GOT3 (cell line): ENCODE measurements around the gene SEC22A.

Experiments
- DNase-seq: peaks from one replicate; lab custom pipeline; 2025; ENCODE audit warnings: mixed read lengths; lab: John Stamatoyannopoulos, UW

The SEC22A gene, protein sequence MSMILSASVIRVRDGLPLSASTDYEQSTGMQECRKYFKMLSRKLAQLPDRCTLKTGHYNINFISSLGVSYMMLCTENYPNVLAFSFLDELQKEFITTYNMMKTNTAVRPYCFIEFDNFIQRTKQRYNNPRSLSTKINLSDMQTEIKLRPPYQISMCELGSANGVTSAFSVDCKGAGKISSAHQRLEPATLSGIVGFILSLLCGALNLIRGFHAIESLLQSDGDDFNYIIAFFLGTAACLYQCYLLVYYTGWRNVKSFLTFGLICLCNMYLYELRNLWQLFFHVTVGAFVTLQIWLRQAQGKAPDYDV

DNA sequence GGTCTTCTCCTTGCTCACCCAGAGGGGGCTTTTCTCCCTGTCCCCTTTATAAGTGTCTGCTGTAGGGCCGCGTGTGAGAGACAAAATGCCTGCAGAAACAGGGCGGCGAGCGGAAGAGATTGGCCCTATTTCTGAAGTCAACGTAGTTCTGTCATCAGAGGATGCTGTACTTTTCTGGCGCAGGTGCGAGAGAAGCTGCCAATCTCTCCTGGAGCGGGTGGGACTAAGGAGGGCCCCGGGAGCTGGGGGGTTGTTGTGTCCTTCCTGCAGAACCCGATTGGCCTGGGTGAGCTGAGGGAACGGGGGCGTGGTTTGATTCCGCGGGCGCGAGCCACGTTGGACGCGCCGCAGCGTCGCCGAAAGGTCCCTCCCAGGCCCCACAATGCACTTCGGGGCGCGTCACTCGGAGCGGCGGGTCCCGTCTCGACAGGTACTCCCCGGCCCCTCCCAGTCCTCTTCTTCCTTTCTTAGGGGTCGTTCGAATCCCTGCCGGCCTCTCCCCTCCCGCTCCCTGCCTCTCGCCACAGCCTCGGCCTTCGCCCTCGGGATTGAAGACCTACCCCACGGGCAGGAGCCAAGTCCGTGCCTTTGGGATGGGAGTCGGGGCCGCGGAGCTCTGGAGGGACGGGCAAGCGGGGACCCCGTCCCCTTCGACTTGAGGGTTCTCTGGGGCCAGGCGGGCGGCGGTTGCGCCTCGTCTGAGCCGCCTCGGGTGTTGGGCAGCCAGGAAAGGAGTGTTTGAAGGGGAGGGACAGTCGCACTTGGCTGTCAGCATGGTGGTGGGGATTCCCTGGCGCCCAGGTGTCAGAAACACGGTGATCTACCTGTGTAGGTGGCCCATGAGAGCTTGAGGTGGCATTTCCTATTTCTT lies at the start of gene SEC22A:
Gene SEC22A, plus strand, starts transcription at position 387 of the 871 bp plus-strand sequence. CDS start 7,275 bp downstream, outside the sequence.
- DNase-seq = peak; percentile 62

DNA sequence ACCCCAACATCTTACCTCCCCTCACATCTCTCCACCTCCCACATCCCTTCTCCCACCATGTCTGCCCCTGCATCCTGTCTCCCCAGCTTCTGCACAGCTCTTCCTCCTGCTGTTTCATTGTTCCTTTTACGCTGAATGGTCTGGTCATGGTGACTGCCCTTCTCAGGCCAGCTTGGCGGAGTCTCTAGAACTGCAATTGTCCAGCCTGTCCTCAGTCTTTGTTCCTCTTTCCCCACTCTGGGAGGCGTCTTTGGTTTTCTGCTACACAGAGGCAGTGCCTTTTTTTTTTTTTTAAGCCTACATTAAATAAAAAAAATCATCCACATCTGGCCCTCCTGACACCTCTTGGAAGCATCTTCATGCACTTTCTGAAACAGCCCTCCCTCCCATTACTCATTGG lies 49.1 kb upstream of the SEC22A start:
- DNase-seq = no peak

DNA sequence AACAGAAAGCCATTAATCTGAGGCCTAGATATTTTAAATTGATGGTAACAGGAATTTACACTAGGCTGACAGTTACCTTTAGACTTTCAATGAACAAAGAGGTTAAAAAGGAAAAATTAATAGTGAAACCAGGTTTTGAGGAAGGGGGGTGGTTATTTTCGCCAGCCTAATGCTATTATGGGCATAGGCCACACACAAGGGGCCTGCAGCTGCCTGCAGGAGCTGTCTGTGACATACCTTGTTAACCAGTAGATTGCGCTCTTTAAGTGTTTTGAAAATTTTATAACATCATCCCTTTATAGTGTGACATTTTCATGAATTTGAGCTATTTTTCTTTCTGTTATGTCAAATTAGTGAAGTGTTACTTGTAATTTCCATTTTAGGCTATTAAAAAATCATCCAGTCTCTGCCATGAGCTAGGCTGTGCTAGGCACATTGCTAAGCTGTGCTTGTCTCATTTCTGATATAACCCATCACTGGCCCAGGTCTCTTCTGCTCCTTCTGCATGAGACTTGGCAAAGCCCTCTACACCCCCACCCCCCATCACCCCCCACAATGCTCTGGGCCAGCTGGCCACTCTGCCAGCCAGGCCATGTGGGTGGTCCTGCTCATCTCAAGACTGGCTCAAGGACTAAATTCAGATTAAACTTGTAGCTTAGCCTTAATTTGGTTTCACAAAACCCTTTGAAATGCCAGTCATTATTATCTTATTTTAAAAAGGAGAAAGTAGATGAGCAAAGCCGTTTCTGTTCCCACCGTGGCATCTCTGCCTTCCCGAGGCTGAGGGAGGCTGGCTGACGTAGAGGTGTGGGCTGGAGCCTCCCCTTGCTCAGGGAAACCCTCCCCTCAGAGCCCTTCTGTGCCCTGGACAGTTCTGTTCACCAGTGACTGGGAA lies 48.4 kb upstream of the SEC22A start:
- no peak for DNase-seq

DNA sequence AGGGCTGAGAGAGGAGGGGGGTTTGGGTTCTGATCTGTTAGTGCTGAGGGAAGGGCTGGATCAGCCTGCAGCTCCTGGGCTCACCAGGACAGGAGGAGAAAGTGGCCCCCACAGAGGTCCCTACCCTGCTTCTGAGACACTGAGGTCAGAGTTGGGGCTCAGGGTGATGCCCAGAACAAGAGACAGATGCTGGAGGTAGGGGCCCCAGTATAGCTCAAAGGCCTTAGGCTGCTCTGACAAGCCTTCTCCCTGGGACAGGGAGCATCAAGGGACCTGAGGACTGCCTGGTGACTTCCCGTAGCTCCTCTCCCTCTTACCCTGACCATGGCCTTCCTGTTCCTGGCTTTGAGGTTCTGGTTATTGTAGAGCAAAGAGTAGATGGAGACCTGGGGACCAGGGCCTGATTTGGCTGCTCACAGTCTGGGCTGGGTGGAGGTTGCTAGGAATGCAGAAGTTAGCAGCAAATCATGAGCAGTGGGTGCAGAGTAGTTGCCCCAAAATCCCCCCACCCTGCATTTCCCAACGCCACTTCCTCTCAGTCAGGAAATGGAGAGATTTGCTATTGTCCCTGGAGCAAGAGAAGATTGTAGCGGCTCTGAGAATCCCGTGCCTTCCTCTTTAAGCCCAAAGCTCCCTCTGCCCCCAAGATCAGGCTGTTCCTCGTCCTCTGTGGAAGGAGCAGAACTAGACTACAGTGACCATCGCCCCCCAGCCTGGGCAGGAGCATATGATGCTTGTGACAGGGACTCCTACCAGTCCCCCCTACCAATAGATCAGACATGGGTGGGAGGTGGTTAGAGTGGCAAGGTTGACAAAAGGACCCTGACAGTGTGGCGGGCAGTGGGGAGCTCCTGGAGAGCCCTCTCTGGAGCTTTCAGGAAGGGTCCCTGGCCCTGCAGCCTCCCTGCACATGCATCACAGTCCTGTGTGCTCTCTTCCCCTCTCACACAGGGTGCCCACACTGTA lies 47.4 kb upstream of the SEC22A start:
- no peak for DNase-seq

DNA sequence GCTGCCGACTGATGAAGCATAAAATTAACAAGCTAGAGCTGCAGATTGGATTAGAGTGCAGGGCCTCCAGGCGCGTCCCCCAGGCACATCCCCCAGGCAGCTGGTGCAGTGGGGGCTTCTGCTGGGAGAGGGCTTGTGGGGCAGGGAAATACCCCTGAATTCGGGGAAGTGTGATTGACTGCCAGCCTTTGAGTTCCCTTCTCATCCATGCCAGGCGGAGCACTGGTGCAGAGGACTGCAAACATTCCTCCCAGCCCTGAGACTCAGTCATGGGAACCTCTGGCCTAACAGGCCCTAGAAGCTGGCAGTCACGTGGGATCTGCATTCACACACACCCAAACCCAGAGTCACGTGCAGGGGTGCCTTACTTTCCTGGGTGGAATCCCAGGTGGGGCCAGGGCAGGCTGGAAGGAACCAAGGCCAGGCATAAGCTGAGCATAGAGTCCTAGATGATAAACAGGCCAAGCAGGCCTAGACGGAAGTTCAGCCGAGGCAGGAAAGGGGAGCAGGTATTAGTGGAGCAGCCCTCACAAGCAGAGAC lies 46.2 kb upstream of the SEC22A start:
- DNase-seq = no peak

DNA sequence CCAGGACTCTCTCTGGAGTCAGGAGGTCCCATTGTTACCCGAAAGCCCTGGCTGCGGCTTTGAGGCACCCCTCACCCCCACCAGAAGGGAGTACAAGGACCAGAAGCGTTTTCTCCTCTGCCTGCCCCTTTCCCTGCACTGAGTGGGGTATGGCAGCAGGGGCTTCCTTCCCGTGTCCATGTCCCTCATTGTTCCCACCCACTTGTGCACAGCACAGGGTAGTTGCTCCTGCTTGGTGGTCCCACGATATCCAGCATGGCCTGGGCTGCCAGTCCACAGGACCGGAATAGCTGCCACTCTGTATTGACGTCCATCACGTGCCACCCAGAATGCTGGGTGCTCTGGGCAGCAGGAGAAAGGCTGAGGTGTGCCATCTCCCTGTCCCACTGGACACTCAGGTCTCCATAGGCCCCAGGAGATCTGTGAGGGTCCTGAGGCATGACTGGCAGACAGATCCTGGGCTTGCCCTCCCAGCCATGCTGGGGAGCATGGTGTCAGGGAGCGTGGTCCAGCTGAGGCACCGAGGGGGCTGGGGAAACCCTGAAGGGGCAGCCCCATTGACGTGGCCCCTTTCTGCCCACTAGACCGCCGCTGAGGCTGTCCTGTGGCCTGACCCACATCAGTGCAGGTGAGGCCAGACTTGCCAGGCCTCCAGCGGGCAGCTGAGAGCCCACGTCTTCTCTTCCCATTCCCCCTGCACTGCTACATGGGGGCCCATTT lies 45.3 kb upstream of the SEC22A start:
- DNase-seq = no peak

DNA sequence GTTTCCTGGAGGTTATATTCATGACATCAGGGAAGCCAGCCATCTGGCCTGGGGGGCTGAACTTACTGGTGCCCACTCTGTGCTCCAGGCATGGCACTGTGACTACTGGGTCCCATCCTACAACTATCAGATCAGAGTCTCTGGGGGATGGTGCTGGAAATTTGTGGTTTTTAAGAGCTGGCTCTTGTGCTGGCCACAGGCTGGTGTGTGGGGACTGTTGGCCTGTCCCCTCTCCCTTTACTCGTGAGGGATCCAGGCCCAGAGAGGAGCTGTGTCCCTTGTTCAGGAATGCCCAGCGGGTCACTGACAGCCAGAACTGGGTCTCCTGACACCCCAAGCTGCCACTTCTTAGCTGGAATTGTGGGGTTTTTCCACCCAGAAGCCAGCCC lies 44.5 kb upstream of the SEC22A start:
- no peak for DNase-seq

DNA sequence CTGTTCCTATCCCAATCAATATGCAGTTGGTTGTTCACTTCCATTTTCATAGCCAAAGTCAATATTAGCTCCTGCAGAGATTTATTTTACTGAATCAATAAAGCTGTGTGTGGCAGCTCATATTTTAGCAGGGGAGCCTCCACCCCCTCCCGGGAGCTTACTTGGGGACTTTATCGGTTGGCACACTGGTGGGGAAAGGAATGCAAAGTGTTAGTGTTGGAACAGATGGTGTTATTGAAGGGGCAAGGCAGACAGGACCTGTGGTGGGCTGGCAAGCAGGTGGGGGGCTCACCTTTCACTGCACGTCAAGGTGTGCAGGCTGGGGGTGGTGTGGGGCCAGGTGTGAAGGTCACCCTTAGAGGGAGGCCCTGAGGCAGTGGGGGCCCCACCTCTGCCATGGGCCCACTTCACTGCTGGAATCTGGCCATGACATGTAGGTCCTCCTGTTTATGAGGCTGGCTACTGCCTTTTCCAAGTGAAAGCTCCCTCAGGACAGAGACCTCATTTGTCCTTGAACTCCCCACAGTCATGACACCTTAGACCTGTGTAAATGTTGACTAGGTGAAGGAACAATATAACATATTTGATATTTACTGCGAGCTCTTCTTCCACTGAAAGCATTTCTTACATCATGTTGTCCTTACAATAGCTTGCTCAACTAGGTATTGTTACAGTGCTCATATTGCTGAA lies 44.0 kb upstream of the SEC22A start:
- DNase-seq = no peak

DNA sequence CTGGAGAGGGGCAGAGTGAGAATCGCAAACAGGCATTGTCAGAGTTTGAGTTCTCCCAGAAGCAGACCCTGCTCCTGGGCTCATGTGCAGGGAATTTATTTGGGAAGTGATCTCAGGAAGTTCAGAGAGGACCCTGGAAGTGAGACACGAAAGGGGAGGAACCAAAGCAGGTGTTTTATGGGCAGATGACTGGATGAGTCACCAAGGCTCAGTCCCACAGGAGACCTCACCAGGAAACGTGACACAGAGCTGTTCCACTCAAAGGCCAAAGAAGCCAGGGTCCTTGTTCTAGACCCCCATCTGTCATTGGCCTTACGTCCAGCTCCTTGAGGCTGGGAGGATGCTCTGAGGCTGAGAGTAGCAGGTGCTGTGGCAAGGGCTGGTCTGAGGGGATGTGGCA lies 43.4 kb upstream of the SEC22A start:
- no peak for DNase-seq

DNA sequence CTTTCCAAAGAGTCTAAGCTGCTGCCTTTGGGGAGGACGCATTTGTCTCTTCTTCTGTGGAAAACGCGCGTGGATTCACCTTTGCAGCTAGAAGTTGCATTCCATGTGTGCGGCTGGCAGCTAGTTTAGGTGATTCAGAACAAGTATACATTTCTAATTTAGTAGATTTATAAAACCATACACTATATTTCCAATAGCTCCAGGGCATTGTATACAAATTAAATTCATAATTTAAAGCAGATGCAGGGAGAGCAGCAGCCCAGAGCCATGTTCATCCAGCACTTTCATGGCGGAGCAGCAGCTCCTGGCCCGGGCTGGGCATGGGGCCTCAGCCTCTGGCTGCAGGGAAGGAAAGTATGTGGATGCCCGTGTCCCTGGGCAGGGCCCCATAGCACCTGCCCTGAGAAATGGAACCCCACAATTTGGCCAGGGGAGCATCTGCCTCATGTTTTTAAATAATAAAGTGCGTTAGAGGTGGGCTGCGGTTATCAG lies 42.8 kb upstream of the SEC22A start:
- DNase-seq = no peak

DNA sequence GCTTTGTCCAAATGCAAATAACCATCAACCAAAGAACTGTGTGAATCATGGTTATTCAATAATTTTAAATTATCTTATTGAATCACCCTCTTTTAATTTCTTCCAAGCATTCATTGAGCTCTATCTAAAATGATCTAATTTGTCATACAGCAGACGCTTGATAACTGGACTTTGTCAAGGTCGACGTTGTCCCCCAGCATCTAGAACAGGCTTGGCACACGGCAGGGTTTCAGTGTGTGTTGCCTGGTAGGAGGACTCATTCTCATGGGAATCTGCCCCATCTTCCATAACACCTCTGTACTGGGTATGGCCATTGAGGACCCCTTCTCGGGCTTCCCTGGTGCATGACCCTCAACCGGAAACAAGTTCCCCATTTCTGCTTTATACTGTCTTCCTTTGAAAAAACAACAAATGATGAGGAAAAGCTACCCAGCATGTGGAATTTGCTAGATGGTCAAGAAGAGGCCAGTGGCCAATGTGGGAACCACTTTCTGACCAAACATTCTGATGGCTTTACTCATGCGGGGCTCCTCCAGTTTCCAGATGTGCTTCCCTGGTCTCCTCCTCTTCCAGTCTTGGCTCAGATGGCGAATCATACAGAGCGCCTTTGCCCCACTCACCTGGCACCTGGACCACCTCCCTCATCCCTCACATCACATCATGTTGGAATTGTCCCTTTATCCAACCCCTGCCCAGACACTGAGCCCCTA lies 41.7 kb upstream of the SEC22A start:
- DNase-seq = no peak

DNA sequence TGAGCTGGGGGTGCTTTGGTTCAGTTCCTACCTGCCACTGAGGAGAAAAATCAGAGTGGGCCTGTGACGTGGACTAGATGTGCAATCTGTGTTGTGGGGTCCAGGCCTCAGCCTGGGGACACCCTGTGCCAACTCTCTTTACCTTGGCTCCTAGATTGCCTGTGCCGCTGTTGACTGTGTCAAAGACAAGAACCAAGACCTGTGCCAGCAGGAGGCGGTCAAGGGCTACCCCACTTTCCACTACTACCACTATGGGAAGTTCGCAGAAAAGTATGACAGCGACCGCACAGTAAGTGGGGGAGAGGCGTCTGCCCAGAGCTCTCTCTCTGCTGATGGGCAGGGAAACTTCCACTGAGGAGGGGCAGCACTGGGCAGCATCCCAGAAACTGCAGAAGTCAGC lies 40.6 kb upstream of the SEC22A start:
- no peak for DNase-seq

DNA sequence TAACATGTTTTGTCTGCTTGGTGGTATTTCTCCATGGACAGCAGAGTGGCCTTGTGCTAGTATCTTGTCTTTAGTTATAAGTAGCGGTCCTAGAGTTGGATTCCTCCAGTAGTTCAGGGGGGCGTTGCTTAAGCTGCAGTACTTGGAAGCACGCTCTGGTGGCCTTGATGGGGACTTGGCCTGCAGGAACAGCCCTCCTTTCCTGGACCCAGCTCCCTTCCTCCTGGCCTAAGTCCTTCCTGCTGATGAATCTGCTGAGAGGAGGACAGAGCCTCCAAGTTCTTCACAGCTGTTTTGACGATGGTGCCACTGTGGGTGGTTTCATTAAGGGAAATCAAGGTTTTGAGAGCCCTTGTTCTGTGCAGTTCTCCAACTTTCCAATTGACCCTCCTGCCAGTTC lies 38.6 kb upstream of the SEC22A start:
- no peak for DNase-seq

DNA sequence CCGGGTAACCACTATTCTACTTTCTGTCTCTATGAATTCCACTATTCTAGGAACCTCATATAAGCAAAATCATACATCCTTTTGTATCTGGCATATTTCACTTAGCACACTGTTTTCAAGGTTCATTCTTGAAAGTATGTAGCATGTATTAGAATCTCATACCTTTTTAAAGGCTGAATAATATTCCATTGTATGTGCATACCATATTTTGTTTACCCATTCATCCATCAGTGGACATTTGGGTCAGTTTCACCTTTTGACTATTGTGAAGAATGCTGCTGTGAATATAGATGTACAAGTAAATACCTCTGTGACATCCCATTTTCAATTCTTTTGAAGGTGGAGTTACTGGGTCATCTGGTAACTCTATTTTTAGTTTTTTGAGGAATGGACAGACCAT lies 36.6 kb upstream of the SEC22A start:
- DNase-seq = no peak

DNA sequence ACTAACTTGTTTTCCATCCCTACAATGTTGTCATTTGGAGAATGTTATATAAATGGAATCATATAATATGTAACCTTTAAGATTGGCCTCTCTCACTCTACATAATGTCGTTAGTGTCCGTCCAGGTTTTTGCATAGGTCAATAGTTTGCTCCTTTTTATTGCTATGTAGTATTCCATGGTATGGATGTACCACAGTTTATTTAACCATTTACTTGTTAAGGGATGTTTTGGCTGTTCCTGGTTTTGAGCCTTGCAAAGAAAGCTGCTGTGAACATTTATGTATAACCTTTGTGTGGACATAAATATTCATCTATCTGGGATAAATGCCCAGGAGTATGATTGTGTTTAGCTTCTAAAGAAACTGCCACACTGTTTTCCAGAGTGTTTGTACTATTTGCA lies 34.1 kb upstream of the SEC22A start:
- DNase-seq = no peak

DNA sequence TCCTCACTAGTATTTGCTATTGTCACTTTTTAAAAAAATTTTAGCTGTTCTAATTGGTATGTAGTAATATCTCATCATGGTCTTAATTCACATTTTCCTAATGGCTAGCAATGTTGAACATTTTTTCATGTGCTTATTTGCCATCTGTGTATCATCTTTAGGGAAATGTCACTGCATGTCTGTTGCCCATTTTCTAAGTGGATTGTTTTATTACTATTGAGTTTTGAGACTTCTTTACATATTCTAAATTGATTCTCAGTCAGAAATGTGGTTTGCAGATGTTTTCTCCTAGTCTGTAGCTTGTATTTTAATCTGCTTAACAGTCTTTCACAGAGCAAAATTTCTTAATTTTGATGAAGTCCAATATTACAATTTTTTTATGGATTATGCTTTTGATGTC lies 33.6 kb upstream of the SEC22A start:
- DNase-seq = no peak

DNA sequence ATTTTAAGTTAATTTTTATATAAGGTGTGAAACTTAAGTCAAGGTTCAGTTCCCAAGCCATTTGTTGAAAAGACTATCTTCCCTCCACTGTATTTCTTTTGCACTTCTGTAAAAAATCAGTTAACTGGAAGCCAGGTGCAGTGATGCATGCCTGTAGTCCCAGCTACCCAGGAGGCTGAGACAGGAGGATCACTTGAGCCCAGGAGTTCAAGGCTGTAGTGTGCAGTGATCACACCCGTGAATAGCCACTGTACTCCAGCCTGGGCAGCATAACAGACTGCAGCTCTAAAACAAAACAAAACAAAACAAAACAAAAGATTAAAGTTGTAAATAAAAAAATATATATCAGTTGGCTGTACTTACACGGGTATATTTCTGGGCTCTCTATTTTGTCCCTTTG lies 33.1 kb upstream of the SEC22A start:
- DNase-seq = no peak

DNA sequence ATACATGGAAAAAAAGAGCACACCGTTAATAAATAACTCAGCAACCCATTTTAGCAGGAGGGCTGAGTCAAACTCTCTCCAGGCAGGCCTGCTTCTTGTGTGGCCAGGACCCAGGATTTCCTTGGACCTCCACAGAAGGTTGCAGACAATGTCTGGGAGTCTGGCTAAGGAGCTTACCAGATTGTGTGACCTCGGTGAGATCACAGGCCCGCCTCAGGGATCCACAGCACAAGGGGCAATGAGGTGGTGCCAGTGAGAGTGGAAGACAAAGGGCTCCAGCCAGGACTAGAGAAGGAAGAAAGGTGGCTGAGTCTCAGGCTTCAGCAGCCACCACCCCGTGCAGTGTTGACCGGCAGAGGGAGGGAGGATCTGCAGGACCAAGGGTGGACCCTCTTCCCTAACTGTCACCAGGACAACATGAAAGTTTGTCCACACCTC lies 32.2 kb upstream of the SEC22A start:
- no peak for DNase-seq

DNA sequence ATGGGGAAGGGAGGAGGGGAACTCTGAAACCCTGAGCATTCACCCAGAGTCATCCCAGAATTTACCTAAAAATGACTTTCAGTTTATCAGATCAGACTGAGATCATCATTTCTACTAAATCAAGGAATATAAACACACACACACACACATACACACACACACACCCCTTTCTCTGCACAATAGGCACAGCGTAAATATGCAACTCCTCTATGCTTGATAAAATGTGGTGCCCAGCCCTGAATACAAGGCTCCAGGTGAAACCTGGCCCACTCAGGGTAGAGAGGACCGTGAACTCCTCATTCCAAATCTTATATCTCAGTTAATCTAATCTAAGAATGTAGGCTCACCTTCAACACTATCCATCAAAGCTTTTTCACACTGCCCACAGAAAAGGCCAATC lies 31.8 kb upstream of the SEC22A start:
- DNase-seq = no peak
